KMS-11 (cell line): ENCODE results near the gene PRLH.

Experiments
- H2AFZ ChIP-seq: fragments of 200-600 bp; sonication (generic); 2 replicates; pipeline ENCODE4 v1.6.1; 2016; ENCODE audit warnings: antibody characterized with exemption, mixed run types, low read depth
- H3K27ac ChIP-seq: fragments of 200-600 bp; sonication (generic); 2 replicates; pipeline ENCODE4 v1.6.1; 2016; ENCODE audit warnings: mild to moderate bottlenecking, mixed run types
- H3K27me3 ChIP-seq: fragments of 200-600 bp; sonication (generic); 2 replicates; pipeline ENCODE4 v1.6.1; 2017; ENCODE audit warnings: mild to moderate bottlenecking, low read depth, mixed run types, moderate library complexity; ENCODE audit not compliant: insufficient read depth
- H3K36me3 ChIP-seq: fragments of 200-600 bp; sonication (generic); 2 replicates; pipeline ENCODE4 v1.6.1; 2017; ENCODE audit warnings: mild to moderate bottlenecking, mixed run types; ENCODE audit not compliant: insufficient read depth
- H3K4me1 ChIP-seq: fragments of 200-600 bp; sonication (generic); 2 replicates; pipeline ENCODE4 v1.6.1; 2016; ENCODE audit warnings: mild to moderate bottlenecking, low read depth, mixed run types; ENCODE audit not compliant: poor library complexity, severe bottlenecking
- H3K4me2 ChIP-seq: fragments of 200-600 bp; sonication (generic); 2 replicates; pipeline ENCODE4 v1.7.0; 2016; ENCODE audit warnings: mild to moderate bottlenecking, mixed run types
- H3K4me3 ChIP-seq: fragments of 200-600 bp; sonication (generic); IDR thresholded peaks from 2 replicates; pipeline ENCODE4 v1.6.1; 2017; ENCODE audit warnings: low read depth, low read length, mixed read lengths; ENCODE audit not compliant: insufficient read depth
- H3K79me2 ChIP-seq: fragments of 200-600 bp; sonication (generic); 2 replicates; pipeline ENCODE4 v1.6.1; 2016; ENCODE audit warnings: low read depth, mixed run types; ENCODE audit not compliant: insufficient read depth
- H3K9ac ChIP-seq: fragments of 200-600 bp; sonication (generic); 2 replicates; pipeline ENCODE4 v1.6.1; 2016; ENCODE audit warnings: mild to moderate bottlenecking, mixed run types
- H4K20me1 ChIP-seq: fragments of 200-600 bp; sonication (generic); 2 replicates; pipeline ENCODE4 v1.6.1; 2016; ENCODE audit warnings: mild to moderate bottlenecking, mixed run types; ENCODE audit not compliant: insufficient read depth
- TF ChIP-seq, protein P1 (sequence below): fragments of 200-600 bp; sonication (generic); conservative IDR thresholded peaks from 2 replicates; pipeline ENCODE4 v1.6.1; 2017; ENCODE audit warnings: low read depth, mild to moderate bottlenecking, antibody characterized with exemption, low read length, moderate library complexity, mixed read lengths

PRLH gene

DNA sequence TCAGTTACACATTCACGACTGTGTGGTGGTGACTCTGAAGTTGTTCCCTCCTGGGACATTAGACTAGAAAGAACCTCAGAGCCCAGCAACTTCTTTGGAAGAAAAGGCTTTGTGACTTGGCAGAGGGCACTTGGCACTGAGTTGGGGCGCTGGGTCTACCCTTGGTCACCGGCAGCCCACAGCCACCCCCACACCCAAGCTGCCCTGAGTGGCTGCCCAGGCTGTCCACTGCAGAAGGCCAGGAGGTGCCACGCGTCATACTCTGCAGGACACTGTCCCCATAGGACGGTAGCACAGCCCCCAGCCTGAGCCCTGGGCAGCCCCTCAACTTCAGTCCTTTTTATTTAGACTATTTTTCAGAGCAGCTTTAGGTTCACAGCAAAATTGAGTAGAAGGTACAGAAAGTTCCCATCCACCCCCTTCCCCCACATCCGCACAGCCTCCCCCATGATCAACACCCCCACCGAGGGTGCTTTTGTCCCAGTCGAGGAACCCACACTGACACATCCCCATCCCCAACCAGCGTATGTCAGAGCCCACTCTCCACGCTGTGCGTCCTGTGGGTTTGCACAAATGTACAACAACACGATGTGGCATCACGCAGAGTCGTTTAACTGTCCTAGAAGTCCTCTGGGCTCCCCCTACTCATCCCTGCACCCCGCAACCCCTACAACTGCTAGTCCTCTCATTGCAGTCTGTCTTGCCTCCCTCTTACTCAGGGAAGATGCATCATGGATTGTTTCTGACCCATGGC is 1.1 kb downstream of the PRLH start:
- Histone ChIP-seq H4K20me1 (no peaks in the 10 kb centered on the region), H3K9ac (no peak overlapping the region), H3K27me3 (no peaks in the 10 kb centered on the region), H3K36me3 (no peaks in the 10 kb centered on the region), H3K27ac (no peak overlapping the region), H3K4me1 (peaks cover 4% of the 10 kb centered on the region), H3K4me3 (no peak overlapping the region), H3K79me2 (no peaks in the 10 kb centered on the region), H3K4me2 (no peak overlapping the region), H2AFZ (no peak overlapping the region)
- TF ChIP-seq, protein P1, sequence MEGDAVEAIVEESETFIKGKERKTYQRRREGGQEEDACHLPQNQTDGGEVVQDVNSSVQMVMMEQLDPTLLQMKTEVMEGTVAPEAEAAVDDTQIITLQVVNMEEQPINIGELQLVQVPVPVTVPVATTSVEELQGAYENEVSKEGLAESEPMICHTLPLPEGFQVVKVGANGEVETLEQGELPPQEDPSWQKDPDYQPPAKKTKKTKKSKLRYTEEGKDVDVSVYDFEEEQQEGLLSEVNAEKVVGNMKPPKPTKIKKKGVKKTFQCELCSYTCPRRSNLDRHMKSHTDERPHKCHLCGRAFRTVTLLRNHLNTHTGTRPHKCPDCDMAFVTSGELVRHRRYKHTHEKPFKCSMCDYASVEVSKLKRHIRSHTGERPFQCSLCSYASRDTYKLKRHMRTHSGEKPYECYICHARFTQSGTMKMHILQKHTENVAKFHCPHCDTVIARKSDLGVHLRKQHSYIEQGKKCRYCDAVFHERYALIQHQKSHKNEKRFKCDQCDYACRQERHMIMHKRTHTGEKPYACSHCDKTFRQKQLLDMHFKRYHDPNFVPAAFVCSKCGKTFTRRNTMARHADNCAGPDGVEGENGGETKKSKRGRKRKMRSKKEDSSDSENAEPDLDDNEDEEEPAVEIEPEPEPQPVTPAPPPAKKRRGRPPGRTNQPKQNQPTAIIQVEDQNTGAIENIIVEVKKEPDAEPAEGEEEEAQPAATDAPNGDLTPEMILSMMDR, result no peak

- H3K4me1 ChIP-seq, result peaks cover 6% of the 10 kb centered on the region
- no peak overlapping the region for H3K4me3 ChIP-seq
- H3K27me3 ChIP-seq, result no peaks in the 10 kb centered on the region
- no peak overlapping the region for H3K9ac ChIP-seq
- H3K36me3 ChIP-seq, result no peaks in the 10 kb centered on the region
- no peaks in the 10 kb centered on the region for H3K79me2 ChIP-seq
- no peak overlapping the region for H3K4me2 ChIP-seq
- H2AFZ ChIP-seq, result no peak overlapping the region
- TF ChIP-seq, protein P1, result no peak
- H4K20me1 ChIP-seq, result no peaks in the 10 kb centered on the region
- no peak overlapping the region for H3K27ac ChIP-seq
These were observed 1.8 kb downstream of the PRLH start for GRCh38 chr2:237568121-237568660.

GRCh38 chr2:237569041-237569440 is 2.7 kb downstream of the PRLH start:
- Histone ChIP-seq H3K4me3 (no peak overlapping the region), H3K4me2 (no peak overlapping the region), H3K4me1 (peaks cover 6% of the 10 kb centered on the region), H2AFZ (no peak overlapping the region), H3K36me3 (no peaks in the 10 kb centered on the region), H3K27me3 (no peaks in the 10 kb centered on the region), H3K27ac (no peak overlapping the region), H3K79me2 (no peaks in the 10 kb centered on the region), H4K20me1 (no peaks in the 10 kb centered on the region), H3K9ac (no peak overlapping the region)
- TF ChIP-seq, protein P1, result no peak

DNA sequence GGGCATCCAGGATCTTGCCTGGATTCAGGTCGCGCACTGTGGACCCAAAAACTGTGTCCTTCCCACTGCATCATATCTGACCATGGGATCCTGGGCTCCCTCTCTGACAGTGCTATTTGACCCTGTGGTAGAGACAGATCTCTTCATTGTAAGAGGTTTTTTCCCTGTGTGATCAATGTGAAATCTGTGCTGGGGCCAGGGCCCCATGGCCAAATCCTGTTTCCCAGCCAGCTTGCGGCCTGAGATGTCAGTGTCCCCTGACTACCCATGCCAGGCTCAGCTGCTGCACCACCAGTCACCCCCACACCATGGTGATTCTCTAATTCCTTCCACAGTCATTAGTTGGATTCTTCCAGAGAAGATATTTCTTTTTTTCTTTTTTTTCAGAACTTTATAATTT is 3.5 kb downstream of the PRLH start:
- no peak overlapping the region for H3K4me3 ChIP-seq
- H3K27ac ChIP-seq, result no peak overlapping the region
- no peaks in the 10 kb centered on the region for H4K20me1 ChIP-seq
- no peaks in the 10 kb centered on the region for H3K79me2 ChIP-seq
- H3K27me3 ChIP-seq, result no peaks in the 10 kb centered on the region
- TF ChIP-seq, protein P1, result no peak
- peaks cover 6% of the 10 kb centered on the region for H3K4me1 ChIP-seq
- H3K36me3 ChIP-seq, result no peaks in the 10 kb centered on the region
- no peak overlapping the region for H2AFZ ChIP-seq
- no peak overlapping the region for H3K4me2 ChIP-seq
- H3K9ac ChIP-seq, result no peak overlapping the region
